HepG2 (cell line): ENCODE results near the gene TCFL5. TPM values are rescaled to one million over a fixed set of nuclear protein-coding genes. Genes with fewer than 3 reads are reported as not detected.

Experiments used
- ATF5 ChIP-seq: sonication (generic); formaldehyde crosslinking; IDR thresholded peaks from 2 replicates; pipeline ENCODE4 v1.4.0; 2020; ENCODE audit warnings: mild to moderate bottlenecking, low read depth, missing genetic modification reagents
- NFYC ChIP-seq: IDR thresholded peaks from 2 replicates; pipeline ENCODE4 v1.6.1; 2016; ENCODE audit warnings: missing genetic modification reagents, missing compliant biosample characterization
- PBX2 ChIP-seq: IDR thresholded peaks from 2 replicates; pipeline ENCODE4 v1.6.1; 2016; ENCODE audit warnings: control low read depth
- SALL2 ChIP-seq: sonication (generic); formaldehyde crosslinking; IDR thresholded peaks from 2 replicates; pipeline ENCODE4 v1.8.1; 2023; ENCODE audit warnings: mild to moderate bottlenecking, missing genetic modification reagents, inconsistent platforms
- TBX2 ChIP-seq: sonication (generic); formaldehyde crosslinking; IDR thresholded peaks from 2 replicates; pipeline ENCODE4 v1.5.0; 2020; ENCODE audit warnings: missing genetic modification reagents, mild to moderate bottlenecking, borderline replicate concordance
- ZNF205 ChIP-seq: IDR thresholded peaks from 2 replicates; pipeline ENCODE4 v1.6.1; 2018; ENCODE audit warnings: missing biosample characterization, missing genetic modification reagents
- ZNF367 ChIP-seq: sonication (generic); formaldehyde crosslinking; IDR thresholded peaks from 2 replicates; pipeline ENCODE4 v1.4.0; 2020; ENCODE audit warnings: missing genetic modification reagents, borderline replicate concordance
- ZNF749 ChIP-seq: sonication (generic); formaldehyde crosslinking; IDR thresholded peaks from 2 replicates; pipeline ENCODE4 v1.8.0; 2022; ENCODE audit warnings: mild to moderate bottlenecking, missing genetic modification reagents, moderate library complexity, borderline replicate concordance
- polyA plus RNA-seq, 8 experiments: library from polyadenylated mRNA; depleted of rRNA in 3 of 8; stranded (reverse) in 7 of 8; unstranded in 1 of 8; fragments of >200 nt; fragmentation: Illumina TruSeq in 4 of 8; extraction: Trizol in 4 of 8; gene quantifications; 2 replicates each; pipeline versions ENCODE4 v1.2.1 to v1.2.3, GENCODE V29; 2011 to 2016; ENCODE audit warnings: low read depth in 4 of 8, missing spikeins in 1 of 8, mixed read lengths in 1 of 8; ENCODE audit not compliant: insufficient read depth in 1 of 8
- total RNA-seq, 5 experiments: library from RNA; depleted of rRNA; stranded (reverse); fragments of >200 nt; fragmentation: Illumina TruSeq; extraction: Trizol; gene quantifications; 2 replicates each; pipeline ENCODE4 v1.2.3, GENCODE V29; 2016; ENCODE audit warnings: low read depth in 1 of 5
- TF ChIP-seq, protein P1 (sequence below): sonication (generic); formaldehyde crosslinking; IDR thresholded peaks from 2 replicates; pipeline ENCODE4 v1.5.0; 2020; ENCODE audit warnings: mild to moderate bottlenecking, missing genetic modification reagents, borderline replicate concordance
- TF ChIP-seq, protein P2 (sequence below): sonication (generic); formaldehyde crosslinking; conservative IDR thresholded peaks from 2 replicates; pipeline ENCODE4 v1.4.0; 2020; ENCODE audit warnings: missing genetic modification reagents
- TF ChIP-seq, protein P3 (sequence below): sonication (generic); formaldehyde crosslinking; IDR thresholded peaks from 2 replicates; pipeline ENCODE4 v1.4.0; 2020; ENCODE audit warnings: mild to moderate bottlenecking, missing genetic modification reagents
- TF ChIP-seq, protein P4 (sequence below): sonication (generic); formaldehyde crosslinking; IDR thresholded peaks from 2 replicates; pipeline ENCODE4 v1.5.0; 2020; ENCODE audit warnings: mild to moderate bottlenecking, missing genetic modification reagents

TCFL5 gene
- total and polyA plus RNA-seq, 2 of the 13 experiments (the other 11 are each of a cell fraction or from before 2014, with no cell fraction given) = 14.8 to 20.0 TPM

GRCh38 chr20:62900052-62900691 lies 38.5 kb upstream of the TCFL5 start (continued):
- TF ChIP-seq, protein P1, sequence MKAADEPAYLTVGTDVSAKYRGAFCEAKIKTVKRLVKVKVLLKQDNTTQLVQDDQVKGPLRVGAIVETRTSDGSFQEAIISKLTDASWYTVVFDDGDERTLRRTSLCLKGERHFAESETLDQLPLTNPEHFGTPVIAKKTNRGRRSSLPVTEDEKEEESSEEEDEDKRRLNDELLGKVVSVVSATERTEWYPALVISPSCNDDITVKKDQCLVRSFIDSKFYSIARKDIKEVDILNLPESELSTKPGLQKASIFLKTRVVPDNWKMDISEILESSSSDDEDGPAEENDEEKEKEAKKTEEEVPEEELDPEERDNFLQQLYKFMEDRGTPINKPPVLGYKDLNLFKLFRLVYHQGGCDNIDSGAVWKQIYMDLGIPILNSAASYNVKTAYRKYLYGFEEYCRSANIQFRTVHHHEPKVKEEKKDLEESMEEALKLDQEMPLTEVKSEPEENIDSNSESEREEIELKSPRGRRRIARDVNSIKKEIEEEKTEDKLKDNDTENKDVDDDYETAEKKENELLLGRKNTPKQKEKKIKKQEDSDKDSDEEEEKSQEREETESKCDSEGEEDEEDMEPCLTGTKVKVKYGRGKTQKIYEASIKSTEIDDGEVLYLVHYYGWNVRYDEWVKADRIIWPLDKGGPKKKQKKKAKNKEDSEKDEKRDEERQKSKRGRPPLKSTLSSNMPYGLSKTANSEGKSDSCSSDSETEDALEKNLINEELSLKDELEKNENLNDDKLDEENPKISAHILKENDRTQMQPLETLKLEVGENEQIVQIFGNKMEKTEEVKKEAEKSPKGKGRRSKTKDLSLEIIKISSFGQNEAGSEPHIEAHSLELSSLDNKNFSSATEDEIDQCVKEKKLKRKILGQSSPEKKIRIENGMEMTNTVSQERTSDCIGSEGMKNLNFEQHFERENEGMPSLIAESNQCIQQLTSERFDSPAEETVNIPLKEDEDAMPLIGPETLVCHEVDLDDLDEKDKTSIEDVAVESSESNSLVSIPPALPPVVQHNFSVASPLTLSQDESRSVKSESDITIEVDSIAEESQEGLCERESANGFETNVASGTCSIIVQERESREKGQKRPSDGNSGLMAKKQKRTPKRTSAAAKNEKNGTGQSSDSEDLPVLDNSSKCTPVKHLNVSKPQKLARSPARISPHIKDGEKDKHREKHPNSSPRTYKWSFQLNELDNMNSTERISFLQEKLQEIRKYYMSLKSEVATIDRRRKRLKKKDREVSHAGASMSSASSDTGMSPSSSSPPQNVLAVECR (CRISPR knock-in tag) = peak; percentile 85
- TF ChIP-seq ZNF205 (CRISPR knock-in tag) (0 out of 2 replicates have a peak, but pooled peaks have one; percentile 12), ZNF367 (0 out of 2 replicates have a peak, but pooled peaks have one; percentile 14), TBX2 (CRISPR knock-in tag) (peak; percentile 81), SALL2 (CRISPR knock-in tag) (peak; percentile 95), NFYC (CRISPR knock-in tag) (peak; percentile 56), PBX2 (CRISPR knock-in tag) (no peak), ZNF749 (CRISPR knock-in tag) (peak; percentile 45; the same call in 1 of the 2 replicates), ATF5 (CRISPR knock-in tag) (peak; percentile 69; the same call in 1 of the 2 replicates)
- TF ChIP-seq, protein P2, sequence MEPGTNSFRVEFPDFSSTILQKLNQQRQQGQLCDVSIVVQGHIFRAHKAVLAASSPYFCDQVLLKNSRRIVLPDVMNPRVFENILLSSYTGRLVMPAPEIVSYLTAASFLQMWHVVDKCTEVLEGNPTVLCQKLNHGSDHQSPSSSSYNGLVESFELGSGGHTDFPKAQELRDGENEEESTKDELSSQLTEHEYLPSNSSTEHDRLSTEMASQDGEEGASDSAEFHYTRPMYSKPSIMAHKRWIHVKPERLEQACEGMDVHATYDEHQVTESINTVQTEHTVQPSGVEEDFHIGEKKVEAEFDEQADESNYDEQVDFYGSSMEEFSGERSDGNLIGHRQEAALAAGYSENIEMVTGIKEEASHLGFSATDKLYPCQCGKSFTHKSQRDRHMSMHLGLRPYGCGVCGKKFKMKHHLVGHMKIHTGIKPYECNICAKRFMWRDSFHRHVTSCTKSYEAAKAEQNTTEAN = peak; percentile 42; the same call in 1 of the 2 replicates
- TF ChIP-seq, protein P3, sequence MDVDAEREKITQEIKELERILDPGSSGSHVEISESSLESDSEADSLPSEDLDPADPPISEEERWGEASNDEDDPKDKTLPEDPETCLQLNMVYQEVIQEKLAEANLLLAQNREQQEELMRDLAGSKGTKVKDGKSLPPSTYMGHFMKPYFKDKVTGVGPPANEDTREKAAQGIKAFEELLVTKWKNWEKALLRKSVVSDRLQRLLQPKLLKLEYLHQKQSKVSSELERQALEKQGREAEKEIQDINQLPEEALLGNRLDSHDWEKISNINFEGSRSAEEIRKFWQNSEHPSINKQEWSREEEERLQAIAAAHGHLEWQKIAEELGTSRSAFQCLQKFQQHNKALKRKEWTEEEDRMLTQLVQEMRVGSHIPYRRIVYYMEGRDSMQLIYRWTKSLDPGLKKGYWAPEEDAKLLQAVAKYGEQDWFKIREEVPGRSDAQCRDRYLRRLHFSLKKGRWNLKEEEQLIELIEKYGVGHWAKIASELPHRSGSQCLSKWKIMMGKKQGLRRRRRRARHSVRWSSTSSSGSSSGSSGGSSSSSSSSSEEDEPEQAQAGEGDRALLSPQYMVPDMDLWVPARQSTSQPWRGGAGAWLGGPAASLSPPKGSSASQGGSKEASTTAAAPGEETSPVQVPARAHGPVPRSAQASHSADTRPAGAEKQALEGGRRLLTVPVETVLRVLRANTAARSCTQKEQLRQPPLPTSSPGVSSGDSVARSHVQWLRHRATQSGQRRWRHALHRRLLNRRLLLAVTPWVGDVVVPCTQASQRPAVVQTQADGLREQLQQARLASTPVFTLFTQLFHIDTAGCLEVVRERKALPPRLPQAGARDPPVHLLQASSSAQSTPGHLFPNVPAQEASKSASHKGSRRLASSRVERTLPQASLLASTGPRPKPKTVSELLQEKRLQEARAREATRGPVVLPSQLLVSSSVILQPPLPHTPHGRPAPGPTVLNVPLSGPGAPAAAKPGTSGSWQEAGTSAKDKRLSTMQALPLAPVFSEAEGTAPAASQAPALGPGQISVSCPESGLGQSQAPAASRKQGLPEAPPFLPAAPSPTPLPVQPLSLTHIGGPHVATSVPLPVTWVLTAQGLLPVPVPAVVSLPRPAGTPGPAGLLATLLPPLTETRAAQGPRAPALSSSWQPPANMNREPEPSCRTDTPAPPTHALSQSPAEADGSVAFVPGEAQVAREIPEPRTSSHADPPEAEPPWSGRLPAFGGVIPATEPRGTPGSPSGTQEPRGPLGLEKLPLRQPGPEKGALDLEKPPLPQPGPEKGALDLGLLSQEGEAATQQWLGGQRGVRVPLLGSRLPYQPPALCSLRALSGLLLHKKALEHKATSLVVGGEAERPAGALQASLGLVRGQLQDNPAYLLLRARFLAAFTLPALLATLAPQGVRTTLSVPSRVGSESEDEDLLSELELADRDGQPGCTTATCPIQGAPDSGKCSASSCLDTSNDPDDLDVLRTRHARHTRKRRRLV (CRISPR knock-in tag) = 0 out of 2 replicates have a peak, but pooled peaks have one; percentile 14
- TF ChIP-seq, protein P4, sequence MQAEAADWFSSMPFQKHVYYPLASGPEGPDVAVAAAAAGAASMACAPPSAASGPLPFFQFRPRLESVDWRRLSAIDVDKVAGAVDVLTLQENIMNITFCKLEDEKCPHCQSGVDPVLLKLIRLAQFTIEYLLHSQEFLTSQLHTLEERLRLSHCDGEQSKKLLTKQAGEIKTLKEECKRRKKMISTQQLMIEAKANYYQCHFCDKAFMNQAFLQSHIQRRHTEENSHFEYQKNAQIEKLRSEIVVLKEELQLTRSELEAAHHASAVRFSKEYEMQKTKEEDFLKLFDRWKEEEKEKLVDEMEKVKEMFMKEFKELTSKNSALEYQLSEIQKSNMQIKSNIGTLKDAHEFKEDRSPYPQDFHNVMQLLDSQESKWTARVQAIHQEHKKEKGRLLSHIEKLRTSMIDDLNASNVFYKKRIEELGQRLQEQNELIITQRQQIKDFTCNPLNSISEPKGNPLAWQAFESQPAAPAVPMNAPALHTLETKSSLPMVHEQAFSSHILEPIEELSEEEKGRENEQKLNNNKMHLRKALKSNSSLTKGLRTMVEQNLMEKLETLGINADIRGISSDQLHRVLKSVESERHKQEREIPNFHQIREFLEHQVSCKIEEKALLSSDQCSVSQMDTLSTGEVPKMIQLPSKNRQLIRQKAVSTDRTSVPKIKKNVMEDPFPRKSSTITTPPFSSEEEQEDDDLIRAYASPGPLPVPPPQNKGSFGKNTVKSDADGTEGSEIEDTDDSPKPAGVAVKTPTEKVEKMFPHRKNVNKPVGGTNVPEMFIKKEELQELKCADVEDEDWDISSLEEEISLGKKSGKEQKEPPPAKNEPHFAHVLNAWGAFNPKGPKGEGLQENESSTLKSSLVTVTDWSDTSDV = peak; percentile 89; the same call in 1 of the 2 replicates
